ENCODE data around the gene GSK3B. TPM values are rescaled to one million over a fixed set of nuclear protein-coding genes. Genes with fewer than 3 reads are reported as not detected.

Gene GSK3B
- total RNA-seq, 1 donor from 2014 or later: 71.6 TPM

- no peak for TF ChIP-seq CTCF (IDR thresholded peaks at IDR 0.05; ENCODE audit: insufficient read depth, low read length, poor library complexity, severe bottlenecking)
- H3K4me3 ChIP-seq (ENCODE audit: low read depth, low read length): no peak overlapping the region
- H3K36me3 ChIP-seq (ENCODE audit: control insufficient read depth, insufficient read depth, low read length): no peaks in the 10 kb centered on the region
- no peaks in the 10 kb centered on the region for H3K27me3 ChIP-seq (ENCODE audit: control insufficient read depth, insufficient read depth, low read length)
- DNase-seq (ENCODE audit: low read depth): no peak
These were observed 64.5 kb downstream of the GSK3B start for GRCh38 chr3:120029749-120030148.

- TF ChIP-seq CTCF (IDR thresholded peaks at IDR 0.05; ENCODE audit: insufficient read depth, low read length, poor library complexity, severe bottlenecking): no peak
- Histone ChIP-seq H3K4me3 (ENCODE audit: low read depth, low read length) (no peak overlapping the region), H3K27me3 (ENCODE audit: control insufficient read depth, insufficient read depth, low read length) (no peaks in the 10 kb centered on the region), H3K36me3 (ENCODE audit: control insufficient read depth, insufficient read depth, low read length) (no peaks in the 10 kb centered on the region)
- no peak for DNase-seq (ENCODE audit: low read depth)
These were observed 65.8 kb downstream of the GSK3B start for GRCh38 chr3:120028271-120029047.

- Histone ChIP-seq H3K27me3 (ENCODE audit: control insufficient read depth, insufficient read depth, low read length) (no peaks in the 10 kb centered on the region), H3K4me3 (ENCODE audit: low read depth, low read length) (no peak overlapping the region), H3K36me3 (ENCODE audit: control insufficient read depth, insufficient read depth, low read length) (no peaks in the 10 kb centered on the region)
- no peak for TF ChIP-seq CTCF (IDR thresholded peaks at IDR 0.05; ENCODE audit: insufficient read depth, low read length, poor library complexity, severe bottlenecking)
- DNase-seq (ENCODE audit: low read depth): no peak
These were observed 67.0 kb downstream of the GSK3B start for GRCh38 chr3:120027226-120027625.

GRCh38 chr3:120025520-120025919, 68.7 kb downstream of the GSK3B start:
- no peak overlapping the region for H3K4me3 ChIP-seq (ENCODE audit: low read depth, low read length)
- peak; percentile 7 for DNase-seq (ENCODE audit: low read depth)
- no peaks in the 10 kb centered on the region for H3K36me3 ChIP-seq (ENCODE audit: control insufficient read depth, insufficient read depth, low read length)
- no peak for TF ChIP-seq CTCF (IDR thresholded peaks at IDR 0.05; ENCODE audit: insufficient read depth, low read length, poor library complexity, severe bottlenecking)
- no peaks in the 10 kb centered on the region for H3K27me3 ChIP-seq (ENCODE audit: control insufficient read depth, insufficient read depth, low read length)

GRCh38 chr3:120024103-120024502, 70.1 kb downstream of the GSK3B start:
- no peak for TF ChIP-seq CTCF (IDR thresholded peaks at IDR 0.05; ENCODE audit: insufficient read depth, low read length, poor library complexity, severe bottlenecking)
- no peaks in the 10 kb centered on the region for H3K27me3 ChIP-seq (ENCODE audit: control insufficient read depth, insufficient read depth, low read length)
- DNase-seq (ENCODE audit: low read depth): no peak
- H3K4me3 ChIP-seq (ENCODE audit: low read depth, low read length): no peak overlapping the region
- no peaks in the 10 kb centered on the region for H3K36me3 ChIP-seq (ENCODE audit: control insufficient read depth, insufficient read depth, low read length)

GRCh38 chr3:120022729-120023128, 71.5 kb downstream of the GSK3B start:
- no peak for TF ChIP-seq CTCF (IDR thresholded peaks at IDR 0.05; ENCODE audit: insufficient read depth, low read length, poor library complexity, severe bottlenecking)
- Histone ChIP-seq H3K4me3 (ENCODE audit: low read depth, low read length) (no peak overlapping the region), H3K36me3 (ENCODE audit: control insufficient read depth, insufficient read depth, low read length) (no peaks in the 10 kb centered on the region), H3K27me3 (ENCODE audit: control insufficient read depth, insufficient read depth, low read length) (no peaks in the 10 kb centered on the region)
- DNase-seq (ENCODE audit: low read depth): no peak

Data from kidney epithelial cell (primary cell).